WTC11 (cell line): Measurements from ENCODE around the gene BOLL.

Source experiments
- ETV6 ChIP-seq: sonication (generic); formaldehyde crosslinking; IDR thresholded peaks from 2 replicates; pipeline ENCODE4 v1.8.1; 2022; ENCODE audit warnings: mild to moderate bottlenecking, missing genetic modification reagents
- JUN ChIP-seq: sonication (generic); formaldehyde crosslinking; IDR thresholded peaks from 2 replicates; pipeline ENCODE4 v1.8.0; 2023; ENCODE audit warnings: mild to moderate bottlenecking, missing genetic modification reagents
- KAT7 ChIP-seq: sonication (generic); formaldehyde crosslinking; IDR thresholded peaks from 2 replicates; pipeline ENCODE4 v1.8.1; 2023; ENCODE audit warnings: missing genetic modification reagents, mild to moderate bottlenecking, borderline replicate concordance
- MAX ChIP-seq: sonication (generic); formaldehyde crosslinking; IDR thresholded peaks from 2 replicates; pipeline ENCODE4 v1.8.0; 2022; ENCODE audit warnings: mild to moderate bottlenecking, missing genetic modification reagents
- MLX ChIP-seq: sonication (generic); formaldehyde crosslinking; IDR thresholded peaks from 2 replicates; pipeline ENCODE4 v1.8.1; 2023; ENCODE audit warnings: mild to moderate bottlenecking, missing genetic modification reagents, moderate library complexity
- NFE2L1 ChIP-seq: sonication (generic); formaldehyde crosslinking; IDR thresholded peaks from 2 replicates; pipeline ENCODE4 v1.8.1; 2023; ENCODE audit warnings: missing genetic modification reagents
- RORB ChIP-seq: fragments of 250-450 bp; sonication (Bioruptor Pico); IDR thresholded peaks from 2 replicates; pipeline ENCODE4 v1.9.0; 2021; ENCODE audit warnings: mild to moderate bottlenecking
- USF2 ChIP-seq: sonication (generic); formaldehyde crosslinking; IDR thresholded peaks from 2 replicates; pipeline ENCODE4 v1.8.1; 2023; ENCODE audit warnings: mild to moderate bottlenecking, missing genetic modification reagents, moderate library complexity
- ZBTB43 ChIP-seq: sonication (generic); formaldehyde crosslinking; IDR thresholded peaks from 2 replicates; pipeline ENCODE4 v1.8.1; 2023; ENCODE audit warnings: mild to moderate bottlenecking, missing genetic modification reagents
- ZNF138 ChIP-seq: sonication (generic); formaldehyde crosslinking; conservative IDR thresholded peaks from 2 replicates; pipeline ENCODE4 v1.8.1; 2022; ENCODE audit warnings: mild to moderate bottlenecking, moderate library complexity, missing genetic modification reagents
- ZNF263 ChIP-seq: sonication (generic); formaldehyde crosslinking; IDR thresholded peaks from 2 replicates; pipeline ENCODE4 v1.8.1; 2022; ENCODE audit warnings: low read depth, mild to moderate bottlenecking, moderate library complexity, missing genetic modification reagents
- TF ChIP-seq, protein P1 (sequence below): fragments of 200-600 bp; IDR thresholded peaks from 2 replicates; pipeline ENCODE4 v1.8.0; 2022; ENCODE audit warnings: antibody characterized with exemption

DNA sequence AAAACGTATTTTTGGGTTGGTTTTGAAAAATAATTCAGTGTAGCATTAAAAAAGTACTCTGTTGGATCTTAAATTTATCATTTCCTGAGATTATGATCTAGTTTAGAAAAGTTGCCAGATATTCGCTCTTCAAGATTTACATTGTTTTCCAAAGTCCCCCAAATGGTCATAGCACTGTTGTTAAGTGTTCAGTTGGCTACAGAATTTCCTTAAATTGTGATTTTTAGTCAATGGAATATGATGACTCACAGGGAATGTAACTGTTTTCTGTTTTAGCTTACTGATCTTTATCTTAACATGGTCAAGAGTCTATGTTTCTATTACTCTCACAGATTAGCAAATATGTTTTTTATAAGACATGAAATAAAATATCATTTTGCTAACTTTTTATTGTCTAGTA, 42.5 kb upstream of the BOLL start:
- no peak for TF ChIP-seq ZBTB43 (CRISPR knock-in tag)
- TF ChIP-seq, protein P1, sequence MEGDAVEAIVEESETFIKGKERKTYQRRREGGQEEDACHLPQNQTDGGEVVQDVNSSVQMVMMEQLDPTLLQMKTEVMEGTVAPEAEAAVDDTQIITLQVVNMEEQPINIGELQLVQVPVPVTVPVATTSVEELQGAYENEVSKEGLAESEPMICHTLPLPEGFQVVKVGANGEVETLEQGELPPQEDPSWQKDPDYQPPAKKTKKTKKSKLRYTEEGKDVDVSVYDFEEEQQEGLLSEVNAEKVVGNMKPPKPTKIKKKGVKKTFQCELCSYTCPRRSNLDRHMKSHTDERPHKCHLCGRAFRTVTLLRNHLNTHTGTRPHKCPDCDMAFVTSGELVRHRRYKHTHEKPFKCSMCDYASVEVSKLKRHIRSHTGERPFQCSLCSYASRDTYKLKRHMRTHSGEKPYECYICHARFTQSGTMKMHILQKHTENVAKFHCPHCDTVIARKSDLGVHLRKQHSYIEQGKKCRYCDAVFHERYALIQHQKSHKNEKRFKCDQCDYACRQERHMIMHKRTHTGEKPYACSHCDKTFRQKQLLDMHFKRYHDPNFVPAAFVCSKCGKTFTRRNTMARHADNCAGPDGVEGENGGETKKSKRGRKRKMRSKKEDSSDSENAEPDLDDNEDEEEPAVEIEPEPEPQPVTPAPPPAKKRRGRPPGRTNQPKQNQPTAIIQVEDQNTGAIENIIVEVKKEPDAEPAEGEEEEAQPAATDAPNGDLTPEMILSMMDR = no peak
- no peak for TF ChIP-seq MAX (CRISPR knock-in tag)
- no peak for TF ChIP-seq ZNF138 (CRISPR knock-in tag)
- TF ChIP-seq JUN (CRISPR knock-in tag) = no peak
- TF ChIP-seq RORB (CRISPR knock-in tag) = no peak
- no peak for TF ChIP-seq USF2
- TF ChIP-seq ETV6 = no peak
- no peak for TF ChIP-seq KAT7 (CRISPR knock-in tag)
- TF ChIP-seq ZNF263 (CRISPR knock-in tag) = no peak
- no peak for TF ChIP-seq NFE2L1
- no peak for TF ChIP-seq MLX (CRISPR knock-in tag)
